ENCODE results near the gene PCDHGA1.
"Not testable (repeated sequence)": the region's sequence is repeated elsewhere in the genome, so short reads cannot be mapped to it uniquely, and the experiment has no call there.

Gene PCDHGA1

DNA sequence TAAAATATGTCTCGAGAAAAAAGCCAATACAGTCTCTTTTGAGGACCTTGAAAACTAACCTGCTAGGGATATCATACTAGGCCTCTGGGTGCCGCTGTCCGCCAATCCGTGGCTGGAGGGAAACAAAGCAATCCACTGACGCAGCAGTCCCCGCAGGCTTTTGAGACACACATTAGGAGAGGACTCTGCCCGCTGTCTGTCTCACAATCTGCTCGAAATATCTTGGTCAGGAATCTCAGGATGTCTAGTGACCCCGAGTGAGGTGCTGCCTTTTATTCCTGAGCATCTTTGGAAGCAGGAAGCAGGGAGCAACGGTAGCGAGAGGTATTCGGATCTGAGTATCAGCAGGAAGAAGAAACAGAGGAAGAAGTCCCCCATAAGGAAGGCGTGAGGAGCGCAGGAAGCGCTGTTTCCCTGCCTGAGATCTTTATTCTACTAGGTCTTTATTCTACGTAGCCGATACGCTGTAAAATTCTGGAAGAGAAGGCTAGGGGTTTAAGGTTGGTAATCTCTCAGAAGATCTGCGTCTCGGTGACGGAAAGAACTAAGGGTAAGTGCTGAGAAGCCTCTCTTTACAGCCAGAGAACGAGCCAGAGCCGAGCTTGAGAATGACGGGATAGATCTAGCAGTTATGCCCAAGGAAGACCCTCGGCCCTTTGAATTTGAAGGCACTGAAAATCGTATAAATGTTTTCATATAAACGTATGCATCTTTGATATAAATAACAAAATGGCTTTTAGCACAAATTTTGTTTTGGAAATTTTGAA, 4.0 kb upstream of the PCDHGA1 start:
- Histone ChIP-seq H3K4me3 (ENCODE audit: insufficient read depth, low read length, poor library complexity, severe bottlenecking) (peak overlapping the region; percentile 50), H3K9ac (ENCODE audit: low read length) (peak overlapping the region; percentile 53), H2AFZ (ENCODE audit: low read depth, low read length, severe bottlenecking) (peak overlapping the region; percentile 76), H3K36me3 (ENCODE audit: low read length) (no peaks in the 10 kb centered on the region), H3K79me2 (ENCODE audit: insufficient read depth, low read length) (no peaks in the 10 kb centered on the region), H3K9me2 (replicated peaks; ENCODE audit: insufficient read depth, low read length) (no peaks in the 10 kb centered on the region), H3K27me3 (ENCODE audit: low read length) (no peaks in the 10 kb centered on the region), H3K9me3 (ENCODE audit: insufficient read depth, low read length) (no peaks in the 10 kb centered on the region; the same call in 1 of the 2 replicates), H3K27ac (ENCODE audit: low read depth, low read length) (no peak overlapping the region; the same call in 1 of the 2 replicates), H4K20me1 (ENCODE audit: low read depth, low read length) (no peaks in the 10 kb centered on the region), H3F3A (ENCODE audit: insufficient read depth) (peaks cover 3% of the 10 kb centered on the region; the same call in 1 of the 2 replicates), H3K4me2 (ENCODE audit: low read depth, low read length, poor library complexity, severe bottlenecking) (peak overlapping the region; percentile 64)
- TF ChIP-seq EZH2phosphoT487 (conservative IDR thresholded peaks at IDR 0.05; ENCODE audit: low read length): no peak
- TF ChIP-seq, protein P1, sequence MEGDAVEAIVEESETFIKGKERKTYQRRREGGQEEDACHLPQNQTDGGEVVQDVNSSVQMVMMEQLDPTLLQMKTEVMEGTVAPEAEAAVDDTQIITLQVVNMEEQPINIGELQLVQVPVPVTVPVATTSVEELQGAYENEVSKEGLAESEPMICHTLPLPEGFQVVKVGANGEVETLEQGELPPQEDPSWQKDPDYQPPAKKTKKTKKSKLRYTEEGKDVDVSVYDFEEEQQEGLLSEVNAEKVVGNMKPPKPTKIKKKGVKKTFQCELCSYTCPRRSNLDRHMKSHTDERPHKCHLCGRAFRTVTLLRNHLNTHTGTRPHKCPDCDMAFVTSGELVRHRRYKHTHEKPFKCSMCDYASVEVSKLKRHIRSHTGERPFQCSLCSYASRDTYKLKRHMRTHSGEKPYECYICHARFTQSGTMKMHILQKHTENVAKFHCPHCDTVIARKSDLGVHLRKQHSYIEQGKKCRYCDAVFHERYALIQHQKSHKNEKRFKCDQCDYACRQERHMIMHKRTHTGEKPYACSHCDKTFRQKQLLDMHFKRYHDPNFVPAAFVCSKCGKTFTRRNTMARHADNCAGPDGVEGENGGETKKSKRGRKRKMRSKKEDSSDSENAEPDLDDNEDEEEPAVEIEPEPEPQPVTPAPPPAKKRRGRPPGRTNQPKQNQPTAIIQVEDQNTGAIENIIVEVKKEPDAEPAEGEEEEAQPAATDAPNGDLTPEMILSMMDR (IDR thresholded peaks at IDR 0.05; ENCODE audit: insufficient read depth, low read length, poor library complexity, severe bottlenecking): peak; percentile 53

DNA sequence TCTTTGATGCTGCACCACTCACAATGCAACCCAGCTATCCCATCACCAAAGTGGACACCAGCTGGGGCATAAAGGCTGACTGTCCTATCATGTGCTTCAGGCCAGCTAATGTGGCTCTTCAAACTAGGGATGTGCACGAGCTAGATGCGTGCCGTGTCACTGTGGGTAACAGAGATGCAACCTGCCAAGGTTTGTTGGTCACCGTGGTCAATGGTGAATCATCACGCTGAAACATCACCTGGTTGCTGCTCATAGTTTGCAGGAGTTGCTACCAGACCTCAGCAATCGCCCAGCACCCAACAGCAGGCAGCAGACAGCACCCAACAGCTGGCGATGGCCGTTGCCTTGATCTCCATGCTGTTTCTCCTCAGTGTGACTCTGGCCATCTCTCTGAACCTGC, 2.1 kb upstream of the PCDHGA1 start:
- Histone ChIP-seq H3K4me3 (ENCODE audit: insufficient read depth, low read length, poor library complexity, severe bottlenecking) (no peak overlapping the region), H3K27me3 (ENCODE audit: low read length) (no peaks in the 10 kb centered on the region), H3K9ac (ENCODE audit: low read length) (no peak overlapping the region), H4K20me1 (ENCODE audit: low read depth, low read length) (no peaks in the 10 kb centered on the region), H3K36me3 (ENCODE audit: low read length) (no peaks in the 10 kb centered on the region), H3K27ac (ENCODE audit: low read depth, low read length) (no peak overlapping the region), H3K4me2 (ENCODE audit: low read depth, low read length, poor library complexity, severe bottlenecking) (no peak overlapping the region), H3F3A (ENCODE audit: insufficient read depth) (no peaks in the 10 kb centered on the region), H2AFZ (ENCODE audit: low read depth, low read length, severe bottlenecking) (no peak overlapping the region), H3K9me3 (ENCODE audit: insufficient read depth, low read length) (no peaks in the 10 kb centered on the region), H3K79me2 (ENCODE audit: insufficient read depth, low read length) (no peaks in the 10 kb centered on the region), H3K9me2 (replicated peaks; ENCODE audit: insufficient read depth, low read length) (no peaks in the 10 kb centered on the region)
- TF ChIP-seq, protein P1 (IDR thresholded peaks at IDR 0.05; ENCODE audit: insufficient read depth, low read length, poor library complexity, severe bottlenecking): no peak
- TF ChIP-seq EZH2phosphoT487 (conservative IDR thresholded peaks at IDR 0.05; ENCODE audit: low read length): no peak

DNA sequence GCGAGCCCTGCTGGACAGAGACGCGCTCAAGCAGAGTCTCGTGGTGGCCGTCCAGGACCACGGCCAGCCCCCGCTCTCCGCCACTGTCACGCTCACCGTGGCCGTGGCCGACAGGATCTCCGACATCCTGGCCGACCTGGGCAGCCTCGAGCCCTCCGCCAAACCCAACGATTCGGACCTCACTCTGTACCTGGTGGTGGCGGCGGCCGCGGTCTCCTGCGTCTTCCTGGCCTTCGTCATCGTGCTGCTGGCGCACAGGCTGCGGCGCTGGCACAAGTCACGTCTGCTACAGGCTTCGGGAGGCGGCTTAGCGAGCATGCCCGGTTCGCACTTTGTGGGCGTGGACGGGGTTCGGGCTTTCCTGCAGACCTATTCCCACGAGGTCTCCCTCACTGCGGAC, 2.3 kb downstream of the PCDHGA1 start:
- not testable (repeated sequence) for H3K9ac ChIP-seq (ENCODE audit: low read length)

DNA sequence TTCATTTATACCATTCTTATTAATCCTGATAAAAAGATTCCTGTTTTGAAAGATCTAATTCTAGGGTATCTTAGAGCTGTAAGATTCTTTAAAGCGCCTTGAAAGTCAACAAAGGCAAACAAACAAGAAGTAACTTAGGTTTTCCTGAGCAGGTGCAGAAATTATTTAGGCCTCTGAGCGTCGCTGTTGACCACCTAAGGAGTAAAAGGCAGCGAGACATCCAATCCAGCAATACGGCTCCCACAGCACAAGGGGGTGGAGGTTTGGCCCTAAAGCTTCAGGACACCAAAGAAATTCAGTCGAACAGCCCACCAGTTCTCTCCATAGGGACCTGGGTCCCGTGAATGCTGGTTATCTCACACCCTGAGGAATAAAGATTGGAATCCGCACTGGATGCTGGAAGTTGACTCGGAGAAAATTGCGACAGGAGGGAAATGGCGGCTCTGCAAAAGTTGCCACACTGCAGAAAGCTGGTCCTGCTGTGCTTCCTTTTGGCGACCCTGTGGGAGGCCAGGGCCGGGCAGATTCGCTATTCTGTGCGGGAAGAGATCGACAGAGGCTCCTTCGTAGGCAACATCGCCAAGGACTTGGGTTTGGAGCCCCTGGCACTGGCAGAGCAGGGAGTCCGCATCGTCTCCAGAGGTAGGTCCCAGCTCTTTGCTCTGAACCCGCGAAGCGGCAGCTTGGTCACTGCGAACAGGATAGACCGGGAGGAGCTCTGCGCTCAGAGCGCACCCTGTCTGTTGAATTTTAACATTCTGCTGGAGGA, 8.4 kb downstream of the PCDHGA1 start, which contains the start of gene PCDHGA2:
TSS of gene PCDHGA2 (plus strand) at position 223 of the 769 bp plus-strand sequence.
- no peak within 1 kb of the TSS for H3K4me2 ChIP-seq (ENCODE audit: low read depth, low read length, poor library complexity, severe bottlenecking)
- no peaks in the 10 kb centered on the region for H3K27me3 ChIP-seq (ENCODE audit: low read length)
- H3K9me3 ChIP-seq (ENCODE audit: insufficient read depth, low read length): no peaks in the 10 kb centered on the region
- H3F3A ChIP-seq (ENCODE audit: insufficient read depth): no peaks in the 10 kb centered on the region
- H4K20me1 ChIP-seq (ENCODE audit: low read depth, low read length): no peaks in the 10 kb centered on the region
- H3K27ac ChIP-seq (ENCODE audit: low read depth, low read length): no peak within 1 kb of the TSS
- H3K36me3 ChIP-seq (ENCODE audit: low read length): peaks cover 6% of the 10 kb centered on the region; the same call in 1 of the 2 replicates
- no peak within 1 kb of the TSS for H3K4me3 ChIP-seq (ENCODE audit: insufficient read depth, low read length, poor library complexity, severe bottlenecking)
- no peaks in the 10 kb centered on the region for H3K9me2 ChIP-seq (replicated peaks; ENCODE audit: insufficient read depth, low read length)
- H3K9ac ChIP-seq (ENCODE audit: low read length): no peak within 1 kb of the TSS
- TF ChIP-seq, protein P1 (IDR thresholded peaks at IDR 0.05; ENCODE audit: insufficient read depth, low read length, poor library complexity, severe bottlenecking): no peak
- no peak for TF ChIP-seq EZH2phosphoT487 (conservative IDR thresholded peaks at IDR 0.05; ENCODE audit: low read length)
- no peaks in the 10 kb centered on the region for H3K79me2 ChIP-seq (ENCODE audit: insufficient read depth, low read length)
- H2AFZ ChIP-seq (ENCODE audit: low read depth, low read length, severe bottlenecking): no peak within 1 kb of the TSS

More for the DNA sequence above, 2.3 kb downstream of the PCDHGA1 start:
- H3K27ac ChIP-seq (ENCODE audit: low read depth, low read length); H3K4me3 ChIP-seq (ENCODE audit: insufficient read depth, low read length, poor library complexity, severe bottlenecking); H3K36me3 ChIP-seq (ENCODE audit: low read length); H2AFZ ChIP-seq (ENCODE audit: low read depth, low read length, severe bottlenecking); H3F3A ChIP-seq (ENCODE audit: insufficient read depth); H3K4me2 ChIP-seq (ENCODE audit: low read depth, low read length, poor library complexity, severe bottlenecking); H4K20me1 ChIP-seq (ENCODE audit: low read depth, low read length); H3K79me2 ChIP-seq (ENCODE audit: insufficient read depth, low read length); H3K27me3 ChIP-seq (ENCODE audit: low read length); H3K9me3 ChIP-seq (ENCODE audit: insufficient read depth, low read length); H3K9me2 ChIP-seq (replicated peaks; ENCODE audit: insufficient read depth, low read length): not testable (repeated sequence)

DNA sequence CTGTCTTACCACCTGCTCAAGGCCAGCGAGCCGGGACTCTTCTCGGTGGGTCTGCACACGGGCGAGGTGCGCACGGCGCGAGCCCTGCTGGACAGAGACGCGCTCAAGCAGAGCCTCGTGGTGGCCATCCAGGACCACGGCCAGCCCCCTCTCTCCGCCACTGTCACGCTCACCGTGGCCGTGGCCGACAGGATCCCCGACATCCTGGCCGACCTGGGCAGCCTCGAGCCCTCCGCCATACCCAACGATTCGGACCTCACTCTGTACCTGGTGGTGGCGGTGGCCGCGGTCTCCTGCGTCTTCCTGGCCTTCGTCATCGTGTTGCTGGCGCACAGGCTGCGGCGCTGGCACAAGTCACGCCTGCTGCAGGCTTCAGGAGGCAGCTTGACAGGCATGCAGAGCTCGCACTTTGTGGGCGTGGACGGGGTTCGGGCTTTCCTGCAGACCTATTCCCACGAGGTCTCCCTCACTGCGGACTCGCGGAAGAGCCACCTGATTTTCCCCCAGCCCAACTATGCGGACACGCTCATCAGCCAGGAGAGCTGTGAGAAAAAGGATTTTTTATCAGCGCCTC, 10.6 kb downstream of the PCDHGA1 start:
- H3K79me2 ChIP-seq (ENCODE audit: insufficient read depth, low read length): not testable (repeated sequence)

More for the DNA sequence above, 10.6 kb downstream of the PCDHGA1 start:
- not testable (repeated sequence) for H3F3A ChIP-seq (ENCODE audit: insufficient read depth); H3K36me3 ChIP-seq (ENCODE audit: low read length); H3K9ac ChIP-seq (ENCODE audit: low read length); H2AFZ ChIP-seq (ENCODE audit: low read depth, low read length, severe bottlenecking); H3K4me3 ChIP-seq (ENCODE audit: insufficient read depth, low read length, poor library complexity, severe bottlenecking); H3K27me3 ChIP-seq (ENCODE audit: low read length); H3K27ac ChIP-seq (ENCODE audit: low read depth, low read length); H4K20me1 ChIP-seq (ENCODE audit: low read depth, low read length); H3K4me2 ChIP-seq (ENCODE audit: low read depth, low read length, poor library complexity, severe bottlenecking); H3K9me3 ChIP-seq (ENCODE audit: insufficient read depth, low read length); H3K9me2 ChIP-seq (replicated peaks; ENCODE audit: insufficient read depth, low read length)

All from SU-DHL-6 (cell line).